GM23338 (cell line): ENCODE data around the gene AMOTL1. TPM values are rescaled to one million over a fixed set of nuclear protein-coding genes. Genes with fewer than 3 reads are reported as not detected.

ENCODE experiments used
- ATAC-seq: fragments of 200-7000 bp; cut with Tn5 transposase; 3 replicates; pipeline ENCODE4 v1.9.1; 2020
- DNase-seq: peaks from one replicate; pipeline ENCODE4 v3.0.0-alpha.2; 2015; ENCODE audit warnings: low spot score
- H2AFZ ChIP-seq: fragments of 200-600 bp; sonication (generic); 2 replicates; pipeline ENCODE4 v1.8.0; 2016; ENCODE audit warnings: antibody characterized with exemption, mild to moderate bottlenecking, moderate library complexity
- H3F3A ChIP-seq: fragments of 200-600 bp; sonication (generic); replicated peaks from 2 replicates; pipeline ENCODE4 v1.8.0; 2017; ENCODE audit warnings: antibody characterized with exemption, mixed run types, low read depth
- H3K27ac ChIP-seq: fragments of 200-600 bp; sonication (generic); 2 replicates; pipeline ENCODE4 v1.6.1; 2016; ENCODE audit warnings: low read depth
- H3K27me3 ChIP-seq: fragments of 200-600 bp; sonication (generic); 2 replicates; pipeline ENCODE4 v1.8.0; 2016; ENCODE audit warnings: mild to moderate bottlenecking, mixed run types, moderate library complexity; ENCODE audit not compliant: insufficient read depth
- H3K36me3 ChIP-seq: fragments of 200-600 bp; sonication (generic); 2 replicates; pipeline ENCODE4 v1.8.0; 2016; ENCODE audit warnings: mild to moderate bottlenecking; ENCODE audit not compliant: insufficient read depth
- H3K4me1 ChIP-seq: fragments of 200-600 bp; sonication (generic); 2 replicates; pipeline ENCODE4 v1.8.0; 2016; ENCODE audit warnings: mild to moderate bottlenecking, moderate library complexity; ENCODE audit not compliant: insufficient read depth
- H3K4me2 ChIP-seq: fragments of 200-600 bp; sonication (generic); 2 replicates; pipeline ENCODE4 v1.7.1; 2017; ENCODE audit warnings: mixed run types
- H3K4me3 ChIP-seq: fragments of 200-600 bp; sonication (generic); 2 replicates; pipeline ENCODE4 v1.6.1; 2016; ENCODE audit warnings: mixed run types
- H3K79me2 ChIP-seq: fragments of 200-600 bp; sonication (generic); replicated peaks from 2 replicates; pipeline ENCODE4 v1.8.0; 2017; ENCODE audit warnings: mild to moderate bottlenecking; ENCODE audit not compliant: insufficient read depth
- H3K9me2 ChIP-seq: fragments of 200-600 bp; sonication (generic); 2 replicates; pipeline ENCODE4 v1.8.0; 2017; ENCODE audit not compliant: insufficient read depth
- H4K20me1 ChIP-seq: fragments of 200-600 bp; sonication (generic); replicated peaks from 2 replicates; pipeline ENCODE4 v1.8.0; 2017; ENCODE audit warnings: mild to moderate bottlenecking; ENCODE audit not compliant: insufficient read depth
- H3K27ac Mint-ChIP-seq: 2 replicates; pipeline ENCODE4 v1.8.0; 2020; ENCODE audit warnings: inconsistent platforms, mild to moderate bottlenecking, moderate library complexity, mixed read lengths
- H3K27me3 Mint-ChIP-seq: 3 replicates; pipeline ENCODE4 v1.8.0; 2022; ENCODE audit warnings: low read depth, mild to moderate bottlenecking, moderate library complexity, mixed read lengths, inconsistent platforms; ENCODE audit not compliant: insufficient read depth, poor library complexity
- H3K36me3 Mint-ChIP-seq: 3 replicates; pipeline ENCODE4 v1.8.0; 2021; ENCODE audit warnings: low read depth, mild to moderate bottlenecking, inconsistent platforms, moderate library complexity, mixed read lengths
- H3K4me1 Mint-ChIP-seq: 3 replicates; pipeline ENCODE4 v1.8.0; 2020; ENCODE audit warnings: mild to moderate bottlenecking, inconsistent platforms, mixed read lengths
- H3K4me3 Mint-ChIP-seq: 3 replicates; pipeline ENCODE4 v1.8.0; 2021; ENCODE audit warnings: moderate library complexity, mild to moderate bottlenecking, inconsistent platforms, mixed read lengths
- H3K9me3 Mint-ChIP-seq: 3 replicates; pipeline ENCODE4 v1.8.0; 2020; ENCODE audit warnings: moderate library complexity, mild to moderate bottlenecking, inconsistent platforms, mixed read lengths
- CREB1 ChIP-seq: fragments of 250-450 bp; sonication (Bioruptor Pico); IDR thresholded peaks from 2 replicates; pipeline ENCODE4 v1.5.0; 2020; ENCODE audit warnings: low read depth, mild to moderate bottlenecking, moderate library complexity
- CTCF ChIP-seq, 2 experiments: fragments of 200-600 bp in 1 of 2; sonication (generic) in 1 of 2; conservative IDR thresholded peaks; 2 replicates each; pipeline versions ENCODE4 v1.5.1 to v1.6.1; 2016 to 2017; ENCODE audit warnings: antibody characterized with exemption in 2 of 2, low read depth in 2 of 2, mild to moderate bottlenecking in 2 of 2, moderate library complexity in 1 of 2
- ETS1 ChIP-seq: IDR thresholded peaks from 2 replicates; pipeline ENCODE4 v1.6.1; 2016; ENCODE audit warnings: antibody characterized with exemption
- EZH2 ChIP-seq: fragments of 200-600 bp; sonication (generic); IDR thresholded peaks from one replicate; pipeline ENCODE4 v1.8.0; 2017; ENCODE audit warnings: antibody characterized with exemption, mild to moderate bottlenecking, low read depth; ENCODE audit not compliant: unreplicated experiment
- EZH2phosphoT487 ChIP-seq: fragments of 200-600 bp; sonication (generic); IDR thresholded peaks from one replicate; pipeline ENCODE4 v1.8.1; 2018; ENCODE audit warnings: antibody characterized with exemption; ENCODE audit not compliant: unreplicated experiment
- JUNB ChIP-seq: IDR thresholded peaks from one replicate; pipeline ENCODE4 v1.6.1; 2016; ENCODE audit warnings: antibody characterized with exemption; ENCODE audit not compliant: unreplicated experiment
- NANOG ChIP-seq: IDR thresholded peaks from 2 replicates; pipeline ENCODE4 v1.6.1; 2016; ENCODE audit warnings: antibody characterized with exemption, borderline replicate concordance
- POLR2AphosphoS5 ChIP-seq: IDR thresholded peaks from 2 replicates; pipeline ENCODE4 v1.6.1; 2016; ENCODE audit warnings: antibody characterized with exemption, low read depth
- REST ChIP-seq: IDR thresholded peaks from one replicate; pipeline ENCODE4 v1.6.1; 2018; ENCODE audit warnings: antibody characterized with exemption; ENCODE audit not compliant: unreplicated experiment
- STAT1 ChIP-seq: IDR thresholded peaks from one replicate; pipeline ENCODE4 v1.6.1; 2016; ENCODE audit warnings: antibody characterized with exemption; ENCODE audit not compliant: unreplicated experiment
- ZNF114 ChIP-seq: fragments of 250-450 bp; sonication (Bioruptor Pico); IDR thresholded peaks from 2 replicates; pipeline ENCODE4 v1.5.0; 2020; ENCODE audit warnings: mild to moderate bottlenecking, moderate library complexity
- ZNF331 ChIP-seq: fragments of 250-450 bp; sonication (Bioruptor Pico); IDR thresholded peaks from 2 replicates; pipeline ENCODE4 v1.5.0; 2020; ENCODE audit warnings: low read depth, mild to moderate bottlenecking, moderate library complexity
- ZNF462 ChIP-seq: fragments of 250-450 bp; sonication (Bioruptor Pico); IDR thresholded peaks from 2 replicates; pipeline ENCODE4 v1.5.0; 2020; ENCODE audit warnings: mild to moderate bottlenecking, moderate library complexity
- polyA plus RNA-seq: library from polyadenylated mRNA; unstranded; fragments of >200 nt; fragmentation: Nextera tagmentation; extraction: Ambion mirVana; gene quantifications from 2 replicates; pipeline ENCODE4 v1.2.1, GENCODE V29; 2016
- total RNA-seq: library from RNA; depleted of rRNA; stranded (reverse); fragments of >200 nt; shearing (Covaris generic); gene quantifications from 2 replicates; pipeline ENCODE4 v1.2.3, GENCODE V29; 2014

Gene AMOTL1
- total and polyA plus RNA-seq, 2 experiments from 2014 or later: 4.3 to 18.7 TPM

GRCh38 chr11:94871491-94872185 lies 103.5 kb downstream of the AMOTL1 start:
- no peak overlapping the region for H3K4me3 Mint-ChIP-seq
- H3K36me3 Mint-ChIP-seq: peaks cover 66% of the 10 kb centered on the region
- H3K79me2 ChIP-seq: no peaks in the 10 kb centered on the region
- H3K4me1 ChIP-seq: peaks cover 4% of the 10 kb centered on the region; the same call in 1 of the 2 replicates
- DNase-seq (no peak), ATAC-seq (no peak)
- H2AFZ ChIP-seq: no peak overlapping the region
- no peak overlapping the region for H3K27ac Mint-ChIP-seq
- no peaks in the 10 kb centered on the region for H3F3A ChIP-seq
- H3K27me3 Mint-ChIP-seq: peaks cover 8% of the 10 kb centered on the region
- no peaks in the 10 kb centered on the region for H3K27me3 ChIP-seq
- no peaks in the 10 kb centered on the region for H3K36me3 ChIP-seq
- H3K4me1 Mint-ChIP-seq: peaks cover 12% of the 10 kb centered on the region; the same call in 2 of the 3 replicates
- H4K20me1 ChIP-seq: no peaks in the 10 kb centered on the region
- H3K4me3 ChIP-seq: no peak overlapping the region
- no peak overlapping the region for H3K4me2 ChIP-seq
- TF ChIP-seq STAT1 (no peak), NANOG (no peak), JUNB (no peak), CREB1 (CRISPR knock-in tag) (no peak), ZNF331 (CRISPR knock-in tag) (no peak), ZNF114 (CRISPR knock-in tag) (no peak), EZH2 (no peak), CTCF (conservative IDR thresholded peaks at IDR 0.05; ENCODE audit: low read depth in 2 of 2) (no peak), EZH2phosphoT487 (no peak), POLR2AphosphoS5 (no peak), ZNF462 (CRISPR knock-in tag) (no peak), ETS1 (no peak), REST (no peak)
- no peaks in the 10 kb centered on the region for H3K9me2 ChIP-seq
- H3K27ac ChIP-seq: no peak overlapping the region
- no peaks in the 10 kb centered on the region for H3K9me3 Mint-ChIP-seq
